T-helper 1 cell (primary cell): Measurements from ENCODE around the gene STARD5.
A peak's percentile ranks its signal among the peaks of the same experiment; 100 is the strongest.

Source experiments
- DNase-seq, 5 donors: peaks; one replicate each; pipeline ENCODE4 v3.0.0-alpha.2; 2012 to 2020

Gene STARD5

GRCh38 chr15:81311752-81312464 is 12.0 kb downstream of the STARD5 start:
- no peak for DNase-seq

GRCh38 chr15:81310480-81310879 is 13.5 kb downstream of the STARD5 start:
- no peak for DNase-seq

- DNase-seq: no peak
These were observed 14.1 kb downstream of the STARD5 start for GRCh38 chr15:81309647-81310450.

- no peak for DNase-seq
These were observed 15.7 kb downstream of the STARD5 start for GRCh38 chr15:81308260-81308659.

GRCh38 chr15:81304226-81304625 is 19.7 kb downstream of the STARD5 start:
- peak in 1 of 5 donors; percentile 31 for DNase-seq

- peak in 3 of 5 donors; percentile 12 to 33 (median 15) for DNase-seq
These were observed 20.4 kb downstream of the STARD5 start for GRCh38 chr15:81303244-81304225.

- DNase-seq: peak in 1 of 5 donors; percentile 51
These were observed 21.2 kb downstream of the STARD5 start for GRCh38 chr15:81302701-81303109.

GRCh38 chr15:81301815-81302399 is 22.0 kb downstream of the STARD5 start:
- DNase-seq: peak in 1 of 5 donors; percentile 76

- no peak for DNase-seq
These were observed 22.6 kb downstream of the STARD5 start for GRCh38 chr15:81301385-81301784.

GRCh38 chr15:81299630-81300273 is 24.2 kb downstream of the STARD5 start:
- DNase-seq: no peak

GRCh38 chr15:81299156-81299555 is 24.8 kb downstream of the STARD5 start:
- DNase-seq: no peak

GRCh38 chr15:81298611-81299010 is 25.3 kb downstream of the STARD5 start:
- peak in 1 of 5 donors; percentile 20 for DNase-seq

- DNase-seq: peak in 1 of 5 donors; percentile 36
These were observed 26.1 kb downstream of the STARD5 start for GRCh38 chr15:81297603-81298575.

GRCh38 chr15:81297147-81297572 is 26.8 kb downstream of the STARD5 start:
- DNase-seq: no peak

GRCh38 chr15:81296673-81297072 is 27.3 kb downstream of the STARD5 start:
- DNase-seq: peak; percentile 37 to 95 (median 62)

- DNase-seq: no peak
These were observed 27.8 kb downstream of the STARD5 start for GRCh38 chr15:81296186-81296585.

GRCh38 chr15:81295486-81296121 is 28.3 kb downstream of the STARD5 start:
- peak in 1 of 5 donors; percentile 49 for DNase-seq

GRCh38 chr15:81294516-81294880 is 29.4 kb downstream of the STARD5 start:
- peak in 1 of 5 donors; percentile 45 for DNase-seq

GRCh38 chr15:81293728-81294515 is 30.0 kb downstream of the STARD5 start:
- DNase-seq: peak; percentile 45 to 91 (median 62)
